HepG2 (cell line): ENCODE measurements around the gene SLC36A1. TPM values are rescaled to one million over a fixed set of nuclear protein-coding genes. Genes with fewer than 3 reads are reported as not detected.

ENCODE experiments used
- ATAC-seq: fragments of 200-7000 bp; cut with Tn5 transposase; 3 replicates; pipeline ENCODE4 v1.9.1; 2020; ENCODE audit warnings: mild to moderate bottlenecking, moderate library complexity
- BruUV-seq: library from RNA; stranded (reverse); fragments of 400-500 nt; replicated peaks from 2 replicates; lab custom pipeline; 2021; lab: Mats Ljungman, UMichigan
- CTCF ChIA-PET: fragments of 300-600 bp; formaldehyde crosslinking; extraction: SDS; loops from one replicate; lab custom pipeline; 2021; ENCODE audit warnings: low total read pairs, inconsistent platforms, low intra/inter-chr PET ratio; lab: Yijun Ruan, JAX
- POLR2A ChIA-PET: fragments of 350-600 bp; sonication (Branson Sonifier 250); formaldehyde crosslinking; loops from one replicate; lab custom pipeline; 2020; ENCODE audit warnings: antibody characterized with exemption, inconsistent platforms; lab: Yijun Ruan, JAX
- DNase-seq: peaks from one replicate; pipeline ENCODE4 v3.0.0-alpha.2; 2015; ENCODE audit warnings: low spot score
- FAIRE-seq: peaks from 3 replicates; lab custom pipeline; 2011; peaks lifted over from hg19 to GRCh38; lab: Jason Lieb, UNC
- H2AFZ ChIP-seq: one replicate; pipeline ENCODE4 v1.6.1; 2011; ENCODE audit warnings: low read length, inconsistent platforms
- H3K27ac ChIP-seq: fragments of 300-600 bp; 3 replicates; pipeline ENCODE4 v1.8.0; 2011; ENCODE audit warnings: mixed run types, mild to moderate bottlenecking, mixed read lengths, low read length, inconsistent platforms; ENCODE audit not compliant: insufficient read depth; ENCODE audit errors: extremely low read length
- H3K27me3 ChIP-seq, 2 experiments: fragments of 200-600 bp in 1 of 2; 2 replicates in 1 of 2; 3 replicates in 1 of 2; pipeline versions ENCODE4 v1.6.0 to v1.8.0; 2011; ENCODE audit warnings: low read length in 2 of 2, mild to moderate bottlenecking in 2 of 2, moderate library complexity in 2 of 2, inconsistent platforms in 1 of 2; ENCODE audit not compliant: insufficient read depth in 2 of 2, control insufficient read depth in 1 of 2
- H3K36me3 ChIP-seq, 2 experiments: fragments of 200-600 bp in 1 of 2; replicated peaks in 1 of 2; 2 replicates in 1 of 2; 3 replicates in 1 of 2; pipeline versions ENCODE4 v1.5.1 to v1.8.0; 2011; ENCODE audit warnings: low read length in 2 of 2, inconsistent platforms in 1 of 2; ENCODE audit not compliant: insufficient read depth in 2 of 2, control insufficient read depth in 1 of 2
- H3K4me1 ChIP-seq: 2 replicates; pipeline ENCODE4 v1.5.1; 2012; ENCODE audit warnings: low read length, inconsistent platforms; ENCODE audit not compliant: insufficient read depth
- H3K4me2 ChIP-seq: 2 replicates; pipeline ENCODE4 v1.6.0; 2011; ENCODE audit warnings: low read depth, low read length, inconsistent platforms
- H3K4me3 ChIP-seq, 3 experiments: fragments of 200-600 bp in 1 of 3; sonication (generic), shearing (Covaris generic) in 1 of 3; replicated peaks in 1 of 3; 2 replicates each; pipeline ENCODE4 v1.5.1; 2011 to 2016; ENCODE audit warnings: low read length in 3 of 3, inconsistent platforms in 2 of 3, low read depth in 2 of 3, mild to moderate bottlenecking in 2 of 3, control low read depth in 1 of 3, mixed read lengths in 1 of 3; ENCODE audit not compliant: insufficient read depth in 1 of 3
- H3K79me2 ChIP-seq: one replicate; pipeline ENCODE4 v1.6.1; 2011; ENCODE audit warnings: low read length, inconsistent platforms; ENCODE audit not compliant: insufficient read depth
- H3K9ac ChIP-seq: 2 replicates; pipeline ENCODE4 v1.6.0; 2011; ENCODE audit warnings: mild to moderate bottlenecking, low read depth, low read length, inconsistent platforms; ENCODE audit not compliant: insufficient read depth
- H3K9me3 ChIP-seq: 2 replicates; pipeline ENCODE4 v1.5.1; 2012; ENCODE audit warnings: mild to moderate bottlenecking, low read length
- H4K20me1 ChIP-seq: 2 replicates; pipeline ENCODE4 v1.6.0; 2011; ENCODE audit warnings: inconsistent platforms, mild to moderate bottlenecking, low read length, moderate library complexity; ENCODE audit not compliant: insufficient read depth
- GATAD1 ChIP-seq: IDR thresholded peaks from 2 replicates; pipeline ENCODE4 v1.6.1; 2016; ENCODE audit warnings: missing genetic modification reagents, missing compliant biosample characterization
- HOXA9 ChIP-seq: sonication (generic); formaldehyde crosslinking; IDR thresholded peaks from 2 replicates; pipeline ENCODE4 v1.8.1; 2022; ENCODE audit warnings: missing genetic modification reagents, mild to moderate bottlenecking, moderate library complexity, borderline replicate concordance
- POLR2G ChIP-seq: fragments of 200-400 bp; formaldehyde crosslinking; IDR thresholded peaks from 2 replicates; pipeline ENCODE4 v1.6.1; 2018; ENCODE audit warnings: mild to moderate bottlenecking, low read depth, low read length, moderate library complexity
- THAP11 ChIP-seq: IDR thresholded peaks from 2 replicates; pipeline ENCODE4 v1.6.1; 2016; ENCODE audit warnings: missing biosample characterization, missing genetic modification reagents
- ZFP37 ChIP-seq: sonication (generic); formaldehyde crosslinking; IDR thresholded peaks from 2 replicates; pipeline ENCODE4 v1.4.0; 2020; ENCODE audit warnings: missing genetic modification reagents, borderline replicate concordance
- ZNF496 ChIP-seq: sonication (generic); formaldehyde crosslinking; IDR thresholded peaks from 2 replicates; pipeline ENCODE4 v1.8.1; 2023; ENCODE audit warnings: mild to moderate bottlenecking, moderate library complexity, missing genetic modification reagents; ENCODE audit not compliant: insufficient replicate concordance
- ZNF510 ChIP-seq: sonication (generic); formaldehyde crosslinking; IDR thresholded peaks from 2 replicates; pipeline ENCODE4 v1.4.0; 2020; ENCODE audit warnings: low read depth, mild to moderate bottlenecking, missing genetic modification reagents
- ZSCAN30 ChIP-seq: sonication (generic); formaldehyde crosslinking; IDR thresholded peaks from 2 replicates; pipeline ENCODE4 v1.5.0; 2020; ENCODE audit warnings: mild to moderate bottlenecking, missing genetic modification reagents
- WGBS: methylation state at CpG from one replicate; pipeline ENCODE4 v1.1.6; 2017; ENCODE audit warnings: low lambda C conversion rate; 5-methylcytosine and 5-hydroxymethylcytosine counted together
- in situ Hi-C: cut with HindIII; loops from 2 replicates; pipeline ENCODE4 v1.10.0; 2017; ENCODE audit warnings: low pct_unique_long_range_greater_than_20kb; ENCODE audit not compliant: extremely low pct_ligation_motif_present
- intact Hi-C: fragments of 100-400 bp; cut with micrococcal nuclease; formaldehyde crosslinking; loops from one replicate; pipeline ENCODE4 v1.10.0; 2022; ENCODE audit not compliant: unreplicated experiment
- polyA plus RNA-seq, 8 experiments: library from polyadenylated mRNA; depleted of rRNA in 3 of 8; stranded (reverse) in 7 of 8; unstranded in 1 of 8; fragments of >200 nt; fragmentation: Illumina TruSeq in 4 of 8; extraction: Trizol in 4 of 8; gene quantifications; 2 replicates each; pipeline versions ENCODE4 v1.2.1 to v1.2.3, GENCODE V29; 2011 to 2016; ENCODE audit warnings: low read depth in 4 of 8, missing spikeins in 1 of 8, mixed read lengths in 1 of 8; ENCODE audit not compliant: insufficient read depth in 1 of 8
- total RNA-seq, 5 experiments: library from RNA; depleted of rRNA; stranded (reverse); fragments of >200 nt; fragmentation: Illumina TruSeq; extraction: Trizol; gene quantifications; 2 replicates each; pipeline ENCODE4 v1.2.3, GENCODE V29; 2016; ENCODE audit warnings: low read depth in 1 of 5
- TF ChIP-seq, protein P1 (sequence below): sonication (generic); formaldehyde crosslinking; IDR thresholded peaks from 2 replicates; pipeline ENCODE4 v1.5.1; 2020; ENCODE audit warnings: missing genetic modification reagents, mild to moderate bottlenecking, borderline replicate concordance

Gene SLC36A1
- total and polyA plus RNA-seq, 2 of the 13 experiments (the other 11 are each of a cell fraction or from before 2014, with no cell fraction given), result 8.0 to 8.9 TPM

GRCh38 chr5:151475388-151475787 lies 28.0 kb downstream of the SLC36A1 start:
- FAIRE-seq (no peak), DNase-seq (no peak), ATAC-seq (no peak)
- Histone ChIP-seq H3K9ac (no peak overlapping the region), H3K27me3 (no peaks in the 10 kb centered on the region), H3K4me2 (no peak overlapping the region), H3K9me3 (no peaks in the 10 kb centered on the region), H4K20me1 (no peaks in the 10 kb centered on the region), H3K4me3 (no peak overlapping the region), H3K27ac (no peak overlapping the region), H3K4me1 (no peaks in the 10 kb centered on the region), H3K36me3 (peaks cover 0 to 4% of the 10 kb centered on the region in 2 experiments; a peak in 1 of 5 replicates), H3K79me2 (no peaks in the 10 kb centered on the region), H2AFZ (no peak overlapping the region)
- TF ChIP-seq THAP11 (CRISPR knock-in tag) (no peak), HOXA9 (CRISPR knock-in tag) (no peak)
- TF ChIP-seq, protein P1, sequence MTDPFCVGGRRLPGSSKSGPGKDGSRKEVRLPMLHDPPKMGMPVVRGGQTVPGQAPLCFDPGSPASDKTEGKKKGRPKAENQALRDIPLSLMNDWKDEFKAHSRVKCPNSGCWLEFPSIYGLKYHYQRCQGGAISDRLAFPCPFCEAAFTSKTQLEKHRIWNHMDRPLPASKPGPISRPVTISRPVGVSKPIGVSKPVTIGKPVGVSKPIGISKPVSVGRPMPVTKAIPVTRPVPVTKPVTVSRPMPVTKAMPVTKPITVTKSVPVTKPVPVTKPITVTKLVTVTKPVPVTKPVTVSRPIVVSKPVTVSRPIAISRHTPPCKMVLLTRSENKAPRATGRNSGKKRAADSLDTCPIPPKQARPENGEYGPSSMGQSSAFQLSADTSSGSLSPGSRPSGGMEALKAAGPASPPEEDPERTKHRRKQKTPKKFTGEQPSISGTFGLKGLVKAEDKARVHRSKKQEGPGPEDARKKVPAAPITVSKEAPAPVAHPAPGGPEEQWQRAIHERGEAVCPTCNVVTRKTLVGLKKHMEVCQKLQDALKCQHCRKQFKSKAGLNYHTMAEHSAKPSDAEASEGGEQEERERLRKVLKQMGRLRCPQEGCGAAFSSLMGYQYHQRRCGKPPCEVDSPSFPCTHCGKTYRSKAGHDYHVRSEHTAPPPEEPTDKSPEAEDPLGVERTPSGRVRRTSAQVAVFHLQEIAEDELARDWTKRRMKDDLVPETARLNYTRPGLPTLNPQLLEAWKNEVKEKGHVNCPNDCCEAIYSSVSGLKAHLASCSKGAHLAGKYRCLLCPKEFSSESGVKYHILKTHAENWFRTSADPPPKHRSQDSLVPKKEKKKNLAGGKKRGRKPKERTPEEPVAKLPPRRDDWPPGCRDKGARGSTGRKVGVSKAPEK (CRISPR knock-in tag), result no peak
- no TSS peak for BruUV-seq
- in situ Hi-C loops (no loop called here), intact Hi-C loops (no loop called here)
- ChIA-PET POLR2A (no interaction called here), CTCF (no interaction called here)
- 94% methylated on average over 2 of the region's 2 CpGs for WGBS

DNA sequence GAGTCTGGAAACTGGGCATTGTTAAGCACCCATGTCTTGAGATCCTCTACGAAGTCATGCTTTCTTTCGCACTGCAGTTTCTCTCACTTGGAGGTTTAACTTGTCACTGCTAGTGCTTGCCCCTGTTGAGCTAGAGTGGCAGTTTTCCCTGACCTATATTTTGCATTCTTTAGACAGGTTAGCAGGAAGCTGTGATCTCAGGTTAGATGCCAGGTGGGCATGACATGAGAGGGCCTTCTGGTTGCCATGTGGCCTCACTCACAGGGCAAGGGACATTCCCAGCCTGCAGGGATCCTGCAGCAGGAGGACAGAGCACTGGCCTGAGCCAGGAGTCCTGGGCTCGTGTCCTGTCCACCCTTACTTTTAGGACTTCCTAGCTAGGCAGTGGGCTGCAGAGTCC lies 28.6 kb downstream of the SLC36A1 start:
- CTCF ChIA-PET, result no interaction called here
- H3K4me2 ChIP-seq, result no peak overlapping the region
- 100% methylated on average over 2 of the region's 3 CpGs for WGBS
- no peak overlapping the region for H3K4me3 ChIP-seq
- no peak overlapping the region for H3K9ac ChIP-seq
- ATAC-seq, result no peak
- no peak for DNase-seq
- H2AFZ ChIP-seq, result no peak overlapping the region
- FAIRE-seq, result no peak
- H3K79me2 ChIP-seq, result no peaks in the 10 kb centered on the region
- no peaks in the 10 kb centered on the region for H4K20me1 ChIP-seq
- intact Hi-C loops (no loop called here), in situ Hi-C loops (no loop called here)
- no TSS peak for BruUV-seq
- TF ChIP-seq POLR2G, result no peak
- TF ChIP-seq ZNF510 (CRISPR knock-in tag), result no peak
- no peak for TF ChIP-seq ZSCAN30 (CRISPR knock-in tag)
- no peak for TF ChIP-seq GATAD1 (CRISPR knock-in tag)
- TF ChIP-seq ZFP37, result no peak
- TF ChIP-seq ZNF496 (CRISPR knock-in tag), result no peak
- H3K9me3 ChIP-seq, result no peaks in the 10 kb centered on the region
- POLR2A ChIA-PET, result no interaction called here
- peaks cover 0 to 5% of the 10 kb centered on the region in 2 experiments; a peak in 1 of 5 replicates for H3K36me3 ChIP-seq
- no peaks in the 10 kb centered on the region for H3K4me1 ChIP-seq
- H3K27ac ChIP-seq, result no peak overlapping the region
- H3K27me3 ChIP-seq, result no peaks in the 10 kb centered on the region
